ENCODE data around the gene PRDM11.

Gene PRDM11

GRCh38 chr11:45158210-45158731, 11.8 kb downstream of the PRDM11 start:
- no peak for DNase-seq

GRCh38 chr11:45158891-45159605, 12.6 kb downstream of the PRDM11 start:
- no peak for DNase-seq

GRCh38 chr11:45159781-45160365, 13.4 kb downstream of the PRDM11 start:
- DNase-seq, result no peak

- DNase-seq, result no peak
Measured at GRCh38 chr11:45161252-45162063, 15.0 kb downstream of the PRDM11 start.

- DNase-seq, result no peak
Measured at GRCh38 chr11:45162064-45162375, 15.6 kb downstream of the PRDM11 start.

GRCh38 chr11:45162916-45163879, 16.8 kb downstream of the PRDM11 start:
- DNase-seq, result no peak

- no peak for DNase-seq
Measured at GRCh38 chr11:45163956-45164575, 17.6 kb downstream of the PRDM11 start.

GRCh38 chr11:45165386-45165785, 18.9 kb downstream of the PRDM11 start:
- no peak for DNase-seq

GRCh38 chr11:45165806-45166603, 19.6 kb downstream of the PRDM11 start:
- no peak for DNase-seq

GRCh38 chr11:45166604-45166897, 20.1 kb downstream of the PRDM11 start:
- DNase-seq, result no peak

- DNase-seq, result no peak
Measured at GRCh38 chr11:45167283-45167682, 20.8 kb downstream of the PRDM11 start.

GRCh38 chr11:45168366-45169130, 22.1 kb downstream of the PRDM11 start:
- no peak for DNase-seq

- DNase-seq, result no peak
Measured at GRCh38 chr11:45169310-45170072, 23.1 kb downstream of the PRDM11 start.

GRCh38 chr11:45170484-45170883, 24.0 kb downstream of the PRDM11 start:
- no peak for DNase-seq

- DNase-seq, result no peak
Measured at GRCh38 chr11:45171550-45171949, 25.1 kb downstream of the PRDM11 start.

- DNase-seq, result no peak
Measured at GRCh38 chr11:45173064-45173463, 26.6 kb downstream of the PRDM11 start.

- DNase-seq, result no peak
Measured at GRCh38 chr11:45174168-45174835, 27.9 kb downstream of the PRDM11 start.

GRCh38 chr11:45174963-45175362, 28.5 kb downstream of the PRDM11 start:
- no peak for DNase-seq

- no peak for DNase-seq
Measured at GRCh38 chr11:45176996-45177395, 30.6 kb downstream of the PRDM11 start.
